Endothelial cell of umbilical vein (primary cell): ENCODE results near the gene ACAD11. TPM values are rescaled to one million over a fixed set of nuclear protein-coding genes. Genes with fewer than 3 reads are reported as not detected.
A peak's percentile ranks its signal among the peaks of the same experiment; 100 is the strongest.

Experiments
- BruUV-seq: library from RNA; stranded (reverse); fragments of 400-500 nt; replicated peaks from 2 replicates; lab custom pipeline; 2021; lab: Mats Ljungman, UMichigan
- CTCF ChIA-PET: fragments of 300-600, 350-600 bp; sonication (Branson Sonifier 250); formaldehyde crosslinking; loops from one replicate; lab custom pipeline; 2021; ENCODE audit warnings: antibody characterized with exemption, inconsistent platforms; lab: Charles Lee
- POLR2A ChIA-PET: fragments of 300-600, 350-600 bp; sonication (Branson Sonifier 250); formaldehyde crosslinking; loops from one replicate; lab custom pipeline; 2021; ENCODE audit warnings: antibody characterized with exemption, inconsistent platforms; lab: Charles Lee
- DNase-seq: peaks from one replicate; pipeline ENCODE4 v3.0.0-alpha.2; 2011; ENCODE audit warnings: low read depth, low spot score
- FAIRE-seq: peaks from 2 replicates; lab custom pipeline; 2011; peaks lifted over from hg19 to GRCh38; lab: Jason Lieb, UNC
- H2AFZ ChIP-seq: 2 replicates; pipeline ENCODE4 v1.6.0; 2012; ENCODE audit warnings: low read depth, low read length, control low read depth, inconsistent platforms
- H3K27ac ChIP-seq: 2 replicates; pipeline ENCODE4 v1.5.1; 2011; ENCODE audit warnings: low read depth, mild to moderate bottlenecking, control low read depth, low read length, moderate library complexity; ENCODE audit not compliant: insufficient read depth
- H3K27me3 ChIP-seq, 2 experiments: 2 replicates each; pipeline versions ENCODE4 v1.6.0 to v1.6.1; 2011; ENCODE audit warnings: low read length in 2 of 2, mixed read lengths in 1 of 2; ENCODE audit not compliant: control insufficient read depth in 2 of 2, insufficient read depth in 2 of 2
- H3K36me3 ChIP-seq, 2 experiments: 2 replicates in 1 of 2; 3 replicates in 1 of 2; pipeline ENCODE4 v1.5.1; 2011; ENCODE audit warnings: low read length in 2 of 2, mild to moderate bottlenecking in 1 of 2, moderate library complexity in 1 of 2; ENCODE audit not compliant: control insufficient read depth in 2 of 2, insufficient read depth in 2 of 2; ENCODE audit errors: extremely low read depth in 1 of 2
- H3K4me1 ChIP-seq: 3 replicates; pipeline ENCODE4 v1.5.1; 2011; ENCODE audit warnings: mild to moderate bottlenecking, low read length; ENCODE audit not compliant: control insufficient read depth, insufficient read depth; ENCODE audit errors: extremely low read depth
- H3K4me2 ChIP-seq: 2 replicates; pipeline ENCODE4 v1.6.1; 2011; ENCODE audit warnings: low read length, control low read depth, mixed read lengths; ENCODE audit not compliant: insufficient read depth
- H3K4me3 ChIP-seq, 3 experiments: fragments of 200-600 bp in 1 of 3; sonication (generic), shearing (Covaris generic) in 1 of 3; replicated peaks in 1 of 3; 2 replicates each; pipeline ENCODE4 v1.5.1; 2011 to 2016; ENCODE audit warnings: control low read depth in 3 of 3, low read length in 3 of 3, mild to moderate bottlenecking in 2 of 3, inconsistent platforms in 1 of 3, low read depth in 1 of 3, moderate library complexity in 1 of 3; ENCODE audit not compliant: insufficient read depth in 1 of 3
- H3K79me2 ChIP-seq: 2 replicates; pipeline ENCODE4 v1.6.0; 2012; ENCODE audit warnings: low read length, inconsistent platforms; ENCODE audit not compliant: control insufficient read depth, insufficient read depth
- H3K9ac ChIP-seq: replicated peaks from 2 replicates; pipeline ENCODE3; 2011; ENCODE audit warnings: low read length, control low read depth; ENCODE audit not compliant: insufficient read depth; ENCODE audit errors: extremely low read depth
- H3K9me1 ChIP-seq: replicated peaks from 3 replicates; pipeline ENCODE4 v1.6.0; 2011; ENCODE audit warnings: mild to moderate bottlenecking, low read length; ENCODE audit not compliant: control insufficient read depth, insufficient read depth; ENCODE audit errors: extremely low read depth
- H3K9me3 ChIP-seq: replicated peaks from 2 replicates; pipeline ENCODE4 v1.5.1; 2012; ENCODE audit warnings: low read length, inconsistent platforms; ENCODE audit not compliant: control insufficient read depth, insufficient read depth
- H4K20me1 ChIP-seq: replicated peaks from 2 replicates; pipeline ENCODE3; 2011; ENCODE audit warnings: mild to moderate bottlenecking, low read length; ENCODE audit not compliant: control insufficient read depth, insufficient read depth; ENCODE audit errors: extremely low read depth
- EZH2 ChIP-seq: IDR thresholded peaks from 2 replicates; pipeline ENCODE4 v1.6.1; 2012; ENCODE audit warnings: borderline replicate concordance, low read depth, mild to moderate bottlenecking, moderate library complexity, low read length, inconsistent platforms; ENCODE audit not compliant: severe bottlenecking
- FOS ChIP-seq: IDR thresholded peaks from 2 replicates; pipeline ENCODE4 v1.6.1; 2011; ENCODE audit warnings: mild to moderate bottlenecking, low read length, moderate library complexity, borderline replicate concordance; ENCODE audit not compliant: insufficient read depth
- GATA2 ChIP-seq: IDR thresholded peaks from 2 replicates; pipeline ENCODE4 v1.7.0; 2011; ENCODE audit warnings: low read depth, mild to moderate bottlenecking, moderate library complexity, mixed read lengths, low read length; ENCODE audit not compliant: insufficient read length, insufficient read depth
- JUN ChIP-seq: IDR thresholded peaks from 2 replicates; pipeline ENCODE4 v1.6.1; 2011; ENCODE audit warnings: borderline replicate concordance, low read depth; ENCODE audit not compliant: insufficient read length, insufficient read depth
- MYC ChIP-seq: IDR thresholded peaks from one replicate; pipeline ENCODE4 v1.6.1; 2011; ENCODE audit warnings: mild to moderate bottlenecking, low read depth, low read length
- POLR2A ChIP-seq: IDR thresholded peaks from 2 replicates; pipeline ENCODE4 v1.6.1; 2012; ENCODE audit warnings: low read depth, mild to moderate bottlenecking, control low read depth, low read length
- POLR2AphosphoS5 ChIP-seq: IDR thresholded peaks from 2 replicates; pipeline ENCODE4 v1.6.1; 2012; ENCODE audit warnings: low read depth, mild to moderate bottlenecking, control low read depth, low read length, moderate library complexity; ENCODE audit not compliant: insufficient read depth
- dilution Hi-C: fragments of 300-500 bp; cut with MboI; formaldehyde crosslinking; loops from one replicate; pipeline ENCODE4 v1.15.0; 2019; ENCODE audit warnings: low sequenced_read_pairs; ENCODE audit not compliant: extremely low pct_ligation_motif_present
- intact Hi-C: fragments of 100-400 bp; cut with micrococcal nuclease; formaldehyde crosslinking; loops from one replicate; pipeline ENCODE4 v1.10.0; 2022
- polyA plus RNA-seq, 4 experiments: library from polyadenylated mRNA; depleted of rRNA in 3 of 4; stranded (reverse) in 3 of 4; unstranded in 1 of 4; fragments of >200 nt; gene quantifications; 2 replicates each; pipeline versions ENCODE4 v1.2.1 to v1.2.3, GENCODE V29; 2011 to 2012; ENCODE audit warnings: missing spikeins in 1 of 4
- total RNA-seq: library from RNA; stranded (reverse); gene quantifications from 2 replicates; pipeline ENCODE4 v1.2.3, GENCODE V29; 2021
- TF ChIP-seq, protein P1 (sequence below), 2 donors: IDR thresholded peaks; 1 replicate in 1 of 2; 2 replicates in 1 of 2; pipeline ENCODE4 v1.5.1; 2011; ENCODE audit warnings: low read length in 2 of 2, mild to moderate bottlenecking in 2 of 2, moderate library complexity in 2 of 2, control low read depth in 1 of 2, inconsistent platforms in 1 of 2, low read depth in 1 of 2; ENCODE audit not compliant: insufficient read depth in 1 of 2; ENCODE audit errors: extremely low read depth in 1 of 2
- TF ChIP-seq, protein P2 (sequence below): IDR thresholded peaks from 2 replicates; pipeline ENCODE4 v1.6.1; 2011; ENCODE audit not compliant: insufficient read depth, insufficient read length

ACAD11 gene
- total and polyA plus RNA-seq, 2 donors (not counting 3 experiments of a cell fraction or from before 2014, with no cell fraction given), result 9.6 to 17.9 TPM

GRCh38 chr3:132637590-132637989, 22.0 kb downstream of the ACAD11 start:
- H3K9me1 ChIP-seq, result no peaks in the 10 kb centered on the region
- no peaks in the 10 kb centered on the region for H3K9me3 ChIP-seq
- no peaks in the 10 kb centered on the region for H4K20me1 ChIP-seq
- POLR2A ChIA-PET, result no interaction called here
- CTCF ChIA-PET, result interaction anchor here (1.5 to 6.8 kb wide), 2 partner anchors 95 to 101 kb away, joined by 5 to 423 read pairs; no protein-coding TSS in a partner anchor
- H3K4me3 ChIP-seq, result no peak overlapping the region
- no TSS peak for BruUV-seq
- DNase-seq, result peak; percentile 45
- no peak for FAIRE-seq
- peaks cover 17% of the 10 kb centered on the region for H3K4me1 ChIP-seq
- H3K27me3 ChIP-seq, result no peaks in the 10 kb centered on the region
- peaks cover 0 to 2% of the 10 kb centered on the region in 2 experiments for H3K36me3 ChIP-seq
- intact Hi-C loops (no loop called here), dilution Hi-C loops (loop anchor here (25.0 kb wide), 1 partner anchor 100 kb away; no protein-coding TSS in a partner anchor)
- peak overlapping the region; percentile 51 for H3K27ac ChIP-seq
- H3K4me2 ChIP-seq, result peak overlapping the region; percentile 57
- peak overlapping the region; percentile 1 for H3K9ac ChIP-seq
- peak; percentile 9 for TF ChIP-seq FOS
- TF ChIP-seq, protein P1, sequence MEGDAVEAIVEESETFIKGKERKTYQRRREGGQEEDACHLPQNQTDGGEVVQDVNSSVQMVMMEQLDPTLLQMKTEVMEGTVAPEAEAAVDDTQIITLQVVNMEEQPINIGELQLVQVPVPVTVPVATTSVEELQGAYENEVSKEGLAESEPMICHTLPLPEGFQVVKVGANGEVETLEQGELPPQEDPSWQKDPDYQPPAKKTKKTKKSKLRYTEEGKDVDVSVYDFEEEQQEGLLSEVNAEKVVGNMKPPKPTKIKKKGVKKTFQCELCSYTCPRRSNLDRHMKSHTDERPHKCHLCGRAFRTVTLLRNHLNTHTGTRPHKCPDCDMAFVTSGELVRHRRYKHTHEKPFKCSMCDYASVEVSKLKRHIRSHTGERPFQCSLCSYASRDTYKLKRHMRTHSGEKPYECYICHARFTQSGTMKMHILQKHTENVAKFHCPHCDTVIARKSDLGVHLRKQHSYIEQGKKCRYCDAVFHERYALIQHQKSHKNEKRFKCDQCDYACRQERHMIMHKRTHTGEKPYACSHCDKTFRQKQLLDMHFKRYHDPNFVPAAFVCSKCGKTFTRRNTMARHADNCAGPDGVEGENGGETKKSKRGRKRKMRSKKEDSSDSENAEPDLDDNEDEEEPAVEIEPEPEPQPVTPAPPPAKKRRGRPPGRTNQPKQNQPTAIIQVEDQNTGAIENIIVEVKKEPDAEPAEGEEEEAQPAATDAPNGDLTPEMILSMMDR (IDR thresholded peaks at IDR 0.05; ENCODE audit: extremely low read depth in 1 of 2, insufficient read depth in 1 of 2, low read depth in 1 of 2, low read length in 2 of 2), result no peak
- no peaks in the 10 kb centered on the region for H3K79me2 ChIP-seq
- no peak overlapping the region for H2AFZ ChIP-seq

GRCh38 chr3:132635052-132635451, 24.6 kb downstream of the ACAD11 start:
- no peaks in the 10 kb centered on the region for H4K20me1 ChIP-seq
- H3K9me3 ChIP-seq, result no peaks in the 10 kb centered on the region
- H3K9ac ChIP-seq, result no peak overlapping the region
- no peak for DNase-seq
- no TSS peak for BruUV-seq
- H3K4me3 ChIP-seq, result no peak overlapping the region
- H3K4me2 ChIP-seq, result no peak overlapping the region
- no peaks in the 10 kb centered on the region for H3K27me3 ChIP-seq
- peaks cover 22% of the 10 kb centered on the region for H3K4me1 ChIP-seq
- FAIRE-seq, result no peak
- no peak overlapping the region for H3K27ac ChIP-seq
- CTCF ChIA-PET, result interaction anchor here (0.7 to 2.1 kb wide), 3 partner anchors 12 to 99 kb away, joined by 3 to 17 read pairs (median 3); no protein-coding TSS in a partner anchor
- POLR2A ChIA-PET, result no interaction called here
- dilution Hi-C loops (loop anchor here (25.0 kb wide), 1 partner anchor 98 kb away; no protein-coding TSS in a partner anchor), intact Hi-C loops (no loop called here)
- no peaks in the 10 kb centered on the region for H3K9me1 ChIP-seq
- peaks cover 0 to 2% of the 10 kb centered on the region in 2 experiments for H3K36me3 ChIP-seq
- no peak overlapping the region for H2AFZ ChIP-seq
- TF ChIP-seq EZH2 (no peak), FOS (no peak), POLR2AphosphoS5 (no peak), POLR2A (no peak), MYC (no peak), JUN (no peak), GATA2 (no peak)
- TF ChIP-seq, protein P1 (IDR thresholded peaks at IDR 0.05; ENCODE audit: extremely low read depth in 1 of 2, insufficient read depth in 1 of 2, low read depth in 1 of 2, low read length in 2 of 2), result no peak
- TF ChIP-seq, protein P2, sequence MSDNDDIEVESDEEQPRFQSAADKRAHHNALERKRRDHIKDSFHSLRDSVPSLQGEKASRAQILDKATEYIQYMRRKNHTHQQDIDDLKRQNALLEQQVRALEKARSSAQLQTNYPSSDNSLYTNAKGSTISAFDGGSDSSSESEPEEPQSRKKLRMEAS, result no peak
- H3K79me2 ChIP-seq, result no peaks in the 10 kb centered on the region
